HG03521 (cell line): Measurements from ENCODE around the gene TCEA2.
"Not testable (repeated sequence)": the region's sequence is repeated elsewhere in the genome, so short reads cannot be mapped to it uniquely, and the experiment has no call there.

Source experiments
- ATAC-seq: cut with Tn5 transposase; IDR thresholded peaks from one replicate; pipeline ENCODE4 v1.9.1; 2021; ENCODE audit warnings: mild to moderate bottlenecking, moderate library complexity; ENCODE audit not compliant: unreplicated experiment

The TCEA2 gene

GRCh38 chr20:64106435-64106961 is 43.5 kb downstream of the TCEA2 start:
- ATAC-seq: no peak

- ATAC-seq: no peak
Observed at GRCh38 chr20:64106981-64107735, 44.2 kb downstream of the TCEA2 start, which contains the start of gene NPBWR2. Gene NPBWR2, minus strand, starts transcription at chr20:64107565. Its CDS starts 734 bp downstream, at chr20:64106831.

GRCh38 chr20:64107736-64108457 is 44.9 kb downstream of the TCEA2 start:
- ATAC-seq: no peak

- no peak for ATAC-seq
Observed at GRCh38 chr20:64108731-64109681, 46.0 kb downstream of the TCEA2 start.

- no peak for ATAC-seq
Observed at GRCh38 chr20:64109831-64110391, 46.9 kb downstream of the TCEA2 start.

- no peak for ATAC-seq
Observed at GRCh38 chr20:64110411-64111068, 47.5 kb downstream of the TCEA2 start.

- no peak for ATAC-seq
Observed at GRCh38 chr20:64111841-64112641, 49.0 kb downstream of the TCEA2 start.

- no peak for ATAC-seq
Observed at GRCh38 chr20:64112691-64113443, 49.9 kb downstream of the TCEA2 start.

GRCh38 chr20:64113444-64113775 is 50.4 kb downstream of the TCEA2 start:
- ATAC-seq: no peak

GRCh38 chr20:64113796-64114355 is 50.9 kb downstream of the TCEA2 start:
- no peak for ATAC-seq

- ATAC-seq: no peak
Observed at GRCh38 chr20:64114356-64114971, 51.5 kb downstream of the TCEA2 start.

GRCh38 chr20:64115171-64115911 is 52.3 kb downstream of the TCEA2 start:
- no peak for ATAC-seq

- no peak for ATAC-seq
Observed at GRCh38 chr20:64116016-64116415, 53.0 kb downstream of the TCEA2 start.

- no peak for ATAC-seq
Observed at GRCh38 chr20:64116541-64117431, 53.8 kb downstream of the TCEA2 start.

GRCh38 chr20:64117432-64117777 is 54.4 kb downstream of the TCEA2 start:
- not testable (repeated sequence) for ATAC-seq

GRCh38 chr20:64119301-64119680 is 56.3 kb downstream of the TCEA2 start:
- no peak for ATAC-seq
